ENCODE data around the gene YDJC.
"Not testable (repeated sequence)": the region's sequence is repeated elsewhere in the genome, so short reads cannot be mapped to it uniquely, and the experiment has no call there.

YDJC gene

GRCh38 chr22:21602579-21602978, 27.2 kb downstream of the YDJC start:
- no peak for DNase-seq

DNA sequence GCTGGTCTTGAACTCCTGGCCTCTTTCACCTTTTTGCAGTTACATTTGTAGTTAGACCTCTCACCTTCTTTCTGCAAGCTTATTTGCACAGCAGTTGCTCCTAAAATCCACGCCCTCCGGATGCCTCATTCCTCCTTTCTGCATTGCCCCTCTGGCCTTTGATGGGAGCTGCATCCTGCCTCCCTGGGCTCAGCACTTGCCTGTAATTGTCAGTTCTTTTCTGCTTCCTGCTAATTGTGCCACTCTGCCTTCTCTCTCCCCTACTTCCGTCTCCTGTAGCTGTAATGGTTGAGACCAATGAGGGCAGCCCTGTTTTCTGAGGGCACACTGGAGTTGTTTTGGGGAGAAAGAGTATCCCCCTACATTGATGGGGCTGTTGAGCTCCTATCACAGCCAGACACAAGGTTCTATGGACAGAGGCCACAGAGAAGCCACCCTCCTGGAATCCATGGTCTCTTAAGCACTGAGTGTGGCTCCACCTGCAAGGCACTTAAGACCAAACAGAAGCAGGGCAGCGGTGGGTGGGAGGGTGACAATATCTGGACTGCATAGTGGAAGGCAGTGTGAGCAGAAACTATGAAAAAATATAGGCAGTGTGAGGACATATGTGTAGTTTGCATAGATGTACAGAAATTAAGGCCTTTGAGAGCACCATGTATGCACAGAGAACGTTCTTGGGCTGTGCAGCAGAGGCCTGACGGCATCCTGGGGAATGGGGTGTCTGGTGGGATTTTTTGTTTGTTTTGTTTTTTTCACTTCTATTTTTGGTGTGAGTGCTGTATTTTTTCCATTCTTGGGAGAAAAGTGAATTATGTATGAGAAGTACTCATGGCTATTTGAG, 30.5 kb downstream of the YDJC start:
- DNase-seq: no peak

DNA sequence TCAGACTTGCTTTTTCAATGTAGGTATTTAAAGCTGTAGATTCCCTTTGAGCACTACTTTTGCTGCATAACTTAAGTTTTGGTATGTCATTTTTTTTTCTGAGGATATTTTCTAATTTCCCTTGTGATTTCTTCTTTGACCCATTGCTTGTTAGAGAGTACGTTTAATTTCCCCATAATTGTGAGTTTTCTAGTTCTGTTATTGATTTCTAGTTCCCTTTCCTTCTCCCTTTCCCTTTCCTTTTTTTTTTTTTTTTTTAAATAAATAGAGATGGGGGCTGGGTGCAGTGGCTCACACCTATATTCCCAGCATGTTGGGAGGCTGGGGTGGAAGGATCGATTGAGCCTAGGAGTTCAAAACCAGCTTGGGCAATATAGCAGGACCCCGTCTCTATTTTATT, 31.5 kb downstream of the YDJC start:
- no peak for DNase-seq

- DNase-seq: not testable (repeated sequence)
Measured at GRCh38 chr22:21596356-21597135, 33.3 kb downstream of the YDJC start.

GRCh38 chr22:21594865-21595452, 34.9 kb downstream of the YDJC start:
- DNase-seq: no peak

GRCh38 chr22:21593406-21594232, 36.2 kb downstream of the YDJC start:
- no peak for DNase-seq

GRCh38 chr22:21592422-21592821, 37.4 kb downstream of the YDJC start:
- no peak for DNase-seq

GRCh38 chr22:21591695-21592094, 38.1 kb downstream of the YDJC start:
- DNase-seq: peak; percentile 13

DNA sequence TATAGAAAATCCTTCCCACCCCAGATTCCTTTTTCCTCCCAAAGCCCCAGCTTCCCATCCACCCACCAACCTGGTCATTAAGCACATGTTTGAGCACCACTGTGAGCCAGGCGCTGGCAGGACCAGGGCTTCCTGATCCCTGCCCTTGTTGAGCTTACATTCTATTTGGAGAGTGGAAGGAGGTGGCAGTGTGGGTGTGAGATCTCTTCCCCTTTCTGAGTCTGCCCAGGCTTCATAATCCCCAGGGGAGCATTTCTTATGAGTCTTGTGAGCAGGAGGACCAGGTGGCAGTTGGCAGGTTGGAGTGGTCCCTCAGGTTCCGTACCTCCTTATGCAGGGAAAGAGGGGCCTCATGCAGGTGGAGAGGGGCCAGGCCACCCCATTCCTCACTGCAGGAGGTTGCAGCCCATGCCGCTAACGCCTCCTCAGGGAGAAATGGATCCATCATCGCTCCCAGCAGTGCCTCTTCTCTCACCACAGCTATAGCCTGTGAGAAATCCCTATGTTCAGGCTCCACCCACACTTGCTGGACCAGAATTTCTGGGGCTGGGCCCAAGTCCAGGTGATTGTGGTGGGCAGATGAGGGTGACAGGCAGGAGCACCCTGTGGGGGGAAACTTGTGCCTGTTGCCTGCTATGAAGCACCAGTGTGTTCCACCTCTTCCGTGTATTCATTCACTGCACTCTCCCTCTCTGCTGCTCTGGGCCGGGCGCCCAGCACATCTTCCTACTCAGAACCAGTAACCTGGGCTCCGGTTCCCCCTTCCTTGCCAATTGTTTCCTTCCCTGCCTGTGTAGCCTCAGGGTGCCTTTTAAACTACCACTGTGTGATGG, 38.8 kb downstream of the YDJC start:
- peak; percentile 77 for DNase-seq

DNA sequence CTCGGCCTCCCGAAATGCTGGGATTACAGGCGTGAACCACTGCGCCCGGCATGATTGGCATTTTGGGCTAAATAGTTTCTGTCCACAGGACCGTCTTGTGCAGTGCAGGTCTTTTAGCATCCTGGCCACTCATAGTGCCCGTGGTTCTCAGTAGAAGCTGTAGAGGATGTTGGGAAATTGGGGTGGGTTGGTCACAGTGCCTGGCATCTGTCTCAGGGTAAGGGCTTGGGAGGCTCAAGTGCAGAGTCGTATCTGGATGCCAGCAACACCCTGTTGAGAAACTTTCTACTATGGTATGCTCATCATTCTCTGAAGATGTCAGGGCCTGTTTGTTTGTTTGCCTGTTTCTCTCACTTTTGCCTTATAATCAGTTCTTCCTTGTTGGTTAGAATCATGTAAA, 40.4 kb downstream of the YDJC start:
- no peak for DNase-seq

GRCh38 chr22:21587803-21588611, 41.8 kb downstream of the YDJC start:
- DNase-seq: no peak

DNA sequence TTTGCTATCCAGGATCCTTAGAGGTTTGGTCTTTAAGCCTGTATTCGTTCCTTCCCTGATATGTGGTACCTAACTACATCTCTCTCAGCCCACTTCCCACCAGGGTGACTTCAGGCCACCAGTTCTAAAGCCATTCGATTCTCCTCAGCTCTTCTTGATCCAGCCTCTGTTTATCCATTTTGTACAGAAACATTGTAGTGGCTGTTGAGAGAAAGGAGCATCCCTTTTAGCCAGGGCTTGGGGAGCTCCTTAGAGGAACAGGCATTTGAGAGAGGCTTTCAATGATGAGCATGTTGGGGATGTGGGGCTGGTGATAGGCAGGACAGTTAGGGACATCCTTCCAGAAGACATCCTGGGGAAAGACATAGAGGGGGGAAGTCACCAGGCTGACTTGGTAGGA, 44.4 kb downstream of the YDJC start:
- DNase-seq: no peak

- no peak for DNase-seq
Measured at GRCh38 chr22:21582801-21583740, 46.8 kb downstream of the YDJC start.

DNA sequence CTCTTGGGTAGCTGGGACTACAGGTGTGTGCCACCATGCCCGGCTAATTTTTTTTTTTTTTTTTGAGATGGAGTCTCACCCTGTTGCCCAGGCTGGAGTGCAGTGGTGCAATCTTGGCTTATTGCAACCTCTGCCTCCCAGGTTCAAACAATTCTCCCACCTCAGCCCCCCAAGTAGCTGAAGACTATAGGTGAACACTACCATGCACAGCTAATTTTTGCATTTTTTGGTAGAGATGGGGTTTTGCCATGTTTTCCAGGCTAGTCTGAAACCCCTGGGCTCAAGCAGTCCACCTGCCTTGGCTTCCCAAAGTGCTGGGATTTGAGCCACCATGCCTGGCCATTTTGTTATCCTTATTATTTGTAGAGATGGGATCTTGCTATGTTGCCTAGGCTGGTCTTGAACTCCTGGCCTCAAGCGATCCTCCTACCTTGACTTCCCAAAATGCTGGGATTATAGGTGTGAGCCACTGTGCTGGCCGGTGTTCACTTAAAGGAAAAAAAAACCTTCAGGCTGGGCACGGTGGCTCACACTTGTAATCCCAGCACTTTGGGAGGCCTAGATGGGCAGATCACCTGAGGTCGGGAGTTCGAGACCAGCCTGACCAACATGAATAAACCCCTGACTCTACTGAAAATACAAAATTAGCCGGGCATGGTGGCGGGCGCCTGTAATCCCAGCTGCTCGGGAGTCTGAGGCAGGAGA, 48.7 kb downstream of the YDJC start:
- not testable (repeated sequence) for DNase-seq

DNA sequence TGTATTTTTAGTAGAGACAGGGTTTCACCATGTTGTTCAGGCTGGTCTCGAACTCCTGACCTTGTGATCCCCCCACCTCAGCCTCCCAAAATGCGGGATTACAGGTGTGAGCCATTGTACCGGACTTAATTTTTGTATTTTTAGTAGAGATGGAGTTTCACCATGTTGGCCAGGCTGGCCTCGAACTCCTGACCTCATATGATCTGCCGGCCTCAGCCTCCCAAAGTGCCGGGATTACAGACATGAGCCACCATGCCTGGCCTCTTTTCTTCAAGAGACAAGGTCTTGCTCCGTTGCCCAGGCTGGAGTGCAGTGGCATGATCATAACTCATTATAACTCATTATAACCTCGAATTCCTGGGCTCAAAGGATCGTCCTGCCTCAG, 49.2 kb downstream of the YDJC start:
- DNase-seq: not testable (repeated sequence)

- DNase-seq: no peak
Measured at GRCh38 chr22:21579474-21579851, 50.4 kb downstream of the YDJC start.

All from NCI-H2171 treated with DMSO at 0.1 percent for 48 hours (cell line).